NK-92 treated with Interleukin-12 subunit alpha and Interleukin-12 subunit beta, amount 100 ng/mL, for 24 hours (cell line): ENCODE results near the gene SARS2.
"Not testable (repeated sequence)": the region's sequence is repeated elsewhere in the genome, so short reads cannot be mapped to it uniquely, and the experiment has no call there.

Experiments
- DNase-seq: peaks from one replicate; lab custom pipeline; 2025; lab: John Stamatoyannopoulos, UW

The SARS2 gene

GRCh38 chr19:38929929-38930775, at the start of gene SARS2:
Gene SARS2 (minus strand): TSS chr19:38930763. CDS start chr19:38930736, 27 bp downstream.
- DNase-seq = peak; percentile 97

- no peak for DNase-seq
Measured at GRCh38 chr19:38979812-38980211, 49.2 kb upstream of the SARS2 start.

GRCh38 chr19:38978326-38978689, 47.7 kb upstream of the SARS2 start:
- no peak for DNase-seq

GRCh38 chr19:38977445-38978325, 47.1 kb upstream of the SARS2 start:
- DNase-seq = no peak

- no peak for DNase-seq
Measured at GRCh38 chr19:38975861-38976271, 45.3 kb upstream of the SARS2 start.

GRCh38 chr19:38975214-38975860, 44.8 kb upstream of the SARS2 start, which contains the start of gene FBXO17:
Gene FBXO17 (minus strand): TSS chr19:38975742. CDS start chr19:38950319, 25,423 bp downstream.
- no peak for DNase-seq

GRCh38 chr19:38974624-38975213, 44.2 kb upstream of the SARS2 start:
- no peak for DNase-seq

GRCh38 chr19:38971672-38972071, 41.1 kb upstream of the SARS2 start:
- no peak for DNase-seq

- DNase-seq = no peak
Measured at GRCh38 chr19:38970664-38971532, 40.3 kb upstream of the SARS2 start.

- not testable (repeated sequence) for DNase-seq
Measured at GRCh38 chr19:38966149-38966548, 35.6 kb upstream of the SARS2 start.

- DNase-seq = no peak
Measured at GRCh38 chr19:38964738-38965137, 34.2 kb upstream of the SARS2 start.

- DNase-seq = no peak
Measured at GRCh38 chr19:38959618-38960017, 29.1 kb upstream of the SARS2 start.

GRCh38 chr19:38958301-38958700, 27.7 kb upstream of the SARS2 start:
- DNase-seq = no peak

GRCh38 chr19:38956264-38956663, 25.7 kb upstream of the SARS2 start:
- no peak for DNase-seq

- DNase-seq = no peak
Measured at GRCh38 chr19:38953677-38954076, 23.1 kb upstream of the SARS2 start.

GRCh38 chr19:38952395-38953165, 22.0 kb upstream of the SARS2 start:
- DNase-seq = no peak

- no peak for DNase-seq
Measured at GRCh38 chr19:38951187-38951586, 20.6 kb upstream of the SARS2 start.

- no peak for DNase-seq
Measured at GRCh38 chr19:38949580-38950367, 19.2 kb upstream of the SARS2 start.
